ENCODE data around the gene PRM2. TPM values are rescaled to one million over a fixed set of nuclear protein-coding genes. Genes with fewer than 3 reads are reported as not detected.

The PRM2 gene
- total RNA-seq, 2 donors from 2014 or later, result not detected

DNA sequence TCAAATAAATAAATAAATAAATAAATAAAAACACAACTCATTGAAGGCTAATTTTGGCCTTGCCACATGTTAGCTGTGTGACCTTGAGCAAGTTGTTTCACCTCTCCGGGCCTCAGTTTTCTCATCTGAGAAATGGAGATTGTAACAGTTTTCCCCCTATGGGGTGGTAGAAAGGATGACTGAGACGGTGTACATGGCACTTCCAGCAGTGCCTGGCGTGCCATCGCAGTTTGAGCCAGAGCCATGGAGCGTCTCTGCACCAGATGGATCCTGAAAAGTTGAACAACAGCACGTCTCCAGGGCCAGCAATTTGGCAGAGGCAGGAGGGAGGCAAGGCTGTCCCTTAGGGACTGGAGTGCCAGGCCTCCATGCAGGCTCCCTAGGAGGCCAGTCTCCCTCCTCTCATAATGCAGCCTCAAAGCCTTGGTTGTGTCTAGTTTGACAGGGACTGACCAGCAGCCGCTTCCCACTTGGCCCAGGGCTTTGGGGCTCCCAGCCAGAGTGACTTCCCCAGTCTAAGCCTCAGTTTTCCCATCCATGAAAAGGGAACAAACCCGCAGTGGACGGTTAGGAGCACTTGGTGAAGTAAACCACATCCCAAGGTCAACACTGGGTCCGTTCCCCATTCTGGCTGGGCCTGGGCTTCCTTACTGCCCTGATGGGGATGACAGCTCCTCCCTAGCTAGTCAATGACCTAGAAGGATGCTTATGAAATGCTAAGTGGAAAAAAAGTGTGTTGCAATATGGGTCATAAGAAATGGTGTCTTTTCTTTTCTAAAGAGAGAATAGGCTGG is 39.6 kb downstream of the PRM2 start:
- TF ChIP-seq, protein P1, sequence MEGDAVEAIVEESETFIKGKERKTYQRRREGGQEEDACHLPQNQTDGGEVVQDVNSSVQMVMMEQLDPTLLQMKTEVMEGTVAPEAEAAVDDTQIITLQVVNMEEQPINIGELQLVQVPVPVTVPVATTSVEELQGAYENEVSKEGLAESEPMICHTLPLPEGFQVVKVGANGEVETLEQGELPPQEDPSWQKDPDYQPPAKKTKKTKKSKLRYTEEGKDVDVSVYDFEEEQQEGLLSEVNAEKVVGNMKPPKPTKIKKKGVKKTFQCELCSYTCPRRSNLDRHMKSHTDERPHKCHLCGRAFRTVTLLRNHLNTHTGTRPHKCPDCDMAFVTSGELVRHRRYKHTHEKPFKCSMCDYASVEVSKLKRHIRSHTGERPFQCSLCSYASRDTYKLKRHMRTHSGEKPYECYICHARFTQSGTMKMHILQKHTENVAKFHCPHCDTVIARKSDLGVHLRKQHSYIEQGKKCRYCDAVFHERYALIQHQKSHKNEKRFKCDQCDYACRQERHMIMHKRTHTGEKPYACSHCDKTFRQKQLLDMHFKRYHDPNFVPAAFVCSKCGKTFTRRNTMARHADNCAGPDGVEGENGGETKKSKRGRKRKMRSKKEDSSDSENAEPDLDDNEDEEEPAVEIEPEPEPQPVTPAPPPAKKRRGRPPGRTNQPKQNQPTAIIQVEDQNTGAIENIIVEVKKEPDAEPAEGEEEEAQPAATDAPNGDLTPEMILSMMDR (conservative IDR thresholded peaks at IDR 0.05), result no peak
- Histone ChIP-seq H3K27ac (ENCODE audit: low read depth, low read length) (no peak overlapping the region), H3K4me3 (ENCODE audit: low read length) (no peak overlapping the region), H3K27me3 (ENCODE audit: control insufficient read depth, insufficient read depth, low read length, poor library complexity, severe bottlenecking) (no peaks in the 10 kb centered on the region), H3K9me3 (ENCODE audit: control insufficient read depth, low read length) (no peaks in the 10 kb centered on the region), H3K4me1 (ENCODE audit: control insufficient read depth, insufficient read depth, low read length) (no peaks in the 10 kb centered on the region), H3K9ac (ENCODE audit: extremely low read depth, low read length, poor library complexity, severe bottlenecking) (no peak overlapping the region), H3K36me3 (ENCODE audit: control insufficient read depth, insufficient read depth, low read length) (no peaks in the 10 kb centered on the region)
- no peaks in the 10 kb centered on the region for H3K36me3 Mint-ChIP-seq (ENCODE audit: low read depth)
- peaks cover 2% of the 10 kb centered on the region for H3K27me3 Mint-ChIP-seq (ENCODE audit: insufficient read depth)
- H3K4me1 Mint-ChIP-seq, result no peaks in the 10 kb centered on the region
- 94 to 98% methylated on average over 8 to 10 of the region's 10 CpGs for WGBS, 2 experiments (ENCODE audit: insufficient coverage in 1 of 2, insufficient read length in 1 of 2)
- H3K9me3 Mint-ChIP-seq, result no peaks in the 10 kb centered on the region
- H3K4me3 Mint-ChIP-seq, result no peak overlapping the region
- no peak for DNase-seq
- H3K27ac Mint-ChIP-seq, result no peak overlapping the region

GRCh38 chr16:11235703-11235991 is 40.6 kb downstream of the PRM2 start:
- no peak overlapping the region for H3K27ac Mint-ChIP-seq
- TF ChIP-seq, protein P1 (conservative IDR thresholded peaks at IDR 0.05), result no peak
- no peak overlapping the region for H3K4me3 ChIP-seq (ENCODE audit: low read length)

GRCh38 chr16:11234884-11235702 is 41.2 kb downstream of the PRM2 start:
- no peaks in the 10 kb centered on the region for H3K9me3 Mint-ChIP-seq
- no peak overlapping the region for H3K27ac ChIP-seq (ENCODE audit: low read depth, low read length)
- H3K4me1 Mint-ChIP-seq, result no peaks in the 10 kb centered on the region
- DNase-seq, result no peak
- H3K9me3 ChIP-seq (ENCODE audit: control insufficient read depth, low read length), result no peaks in the 10 kb centered on the region
- no peak overlapping the region for H3K27ac Mint-ChIP-seq
- no peak overlapping the region for H3K4me3 ChIP-seq (ENCODE audit: low read length)
- no peaks in the 10 kb centered on the region for H3K4me1 ChIP-seq (ENCODE audit: control insufficient read depth, insufficient read depth, low read length)
- TF ChIP-seq, protein P1 (conservative IDR thresholded peaks at IDR 0.05), result no peak
- no peak overlapping the region for H3K4me3 Mint-ChIP-seq
- H3K36me3 ChIP-seq (ENCODE audit: control insufficient read depth, insufficient read depth, low read length), result no peaks in the 10 kb centered on the region
- H3K27me3 Mint-ChIP-seq (ENCODE audit: insufficient read depth), result peaks cover 2% of the 10 kb centered on the region
- no peaks in the 10 kb centered on the region for H3K27me3 ChIP-seq (ENCODE audit: control insufficient read depth, insufficient read depth, low read length, poor library complexity, severe bottlenecking)
- WGBS, 2 experiments (ENCODE audit: insufficient coverage in 1 of 2, insufficient read length in 1 of 2), result 94 to 96% methylated on average over 13 of the region's 13 CpGs
- no peaks in the 10 kb centered on the region for H3K36me3 Mint-ChIP-seq (ENCODE audit: low read depth)
- H3K9ac ChIP-seq (ENCODE audit: extremely low read depth, low read length, poor library complexity, severe bottlenecking), result no peak overlapping the region

More at GRCh38 chr16:11235703-11235991, 40.6 kb downstream of the PRM2 start:
- H3K36me3 ChIP-seq (ENCODE audit: control insufficient read depth, insufficient read depth, low read length), result no peaks in the 10 kb centered on the region
- no peaks in the 10 kb centered on the region for H3K9me3 Mint-ChIP-seq
- peaks cover 2% of the 10 kb centered on the region for H3K27me3 Mint-ChIP-seq (ENCODE audit: insufficient read depth)
- no peaks in the 10 kb centered on the region for H3K36me3 Mint-ChIP-seq (ENCODE audit: low read depth)
- no peaks in the 10 kb centered on the region for H3K4me1 ChIP-seq (ENCODE audit: control insufficient read depth, insufficient read depth, low read length)
- DNase-seq, result no peak
- H3K4me3 Mint-ChIP-seq, result no peak overlapping the region
- H3K4me1 Mint-ChIP-seq, result no peaks in the 10 kb centered on the region
- H3K27me3 ChIP-seq (ENCODE audit: control insufficient read depth, insufficient read depth, low read length, poor library complexity, severe bottlenecking), result no peaks in the 10 kb centered on the region
- no peak overlapping the region for H3K9ac ChIP-seq (ENCODE audit: extremely low read depth, low read length, poor library complexity, severe bottlenecking)
- WGBS, 2 experiments (ENCODE audit: insufficient coverage in 1 of 2, insufficient read length in 1 of 2), result 94 to 100% methylated on average over 1 to 5 of the region's 5 CpGs
- H3K9me3 ChIP-seq (ENCODE audit: control insufficient read depth, low read length), result no peaks in the 10 kb centered on the region
- H3K27ac ChIP-seq (ENCODE audit: low read depth, low read length), result no peak overlapping the region

All from endodermal cell (in vitro differentiated cells).